ENCODE results near the gene GALNT2.

The GALNT2 gene

DNA sequence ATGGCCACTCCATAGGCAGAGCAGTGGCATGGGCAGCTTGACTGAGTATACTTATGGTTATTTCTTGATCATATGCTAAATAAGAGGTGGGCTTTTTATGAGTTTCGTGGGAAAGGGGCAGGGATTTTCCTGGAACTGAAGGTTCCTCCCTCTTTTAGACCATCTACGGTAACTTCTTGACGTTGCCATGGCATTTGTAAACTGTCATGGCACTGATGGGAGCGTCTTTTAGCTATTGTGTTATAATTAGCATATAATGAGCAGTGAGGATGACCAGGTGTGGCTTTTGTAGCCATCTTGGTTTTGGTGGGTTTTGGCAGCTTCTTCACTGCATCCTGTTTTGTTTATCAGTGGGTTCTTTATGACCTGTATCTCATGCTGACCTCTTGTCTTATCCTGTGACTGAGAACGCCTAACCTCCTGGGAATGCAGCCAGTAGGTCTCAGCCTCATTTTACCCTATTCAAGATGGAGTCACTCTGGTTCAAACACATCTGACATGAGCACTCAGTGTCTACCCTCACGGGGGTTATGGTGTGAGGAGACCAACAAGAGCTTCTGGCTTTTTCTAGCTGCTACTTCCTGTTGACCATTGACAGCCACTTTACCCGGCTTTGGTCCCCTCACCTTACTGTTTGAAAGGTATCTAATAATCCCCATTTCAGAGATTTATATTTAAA is 71.7 kb downstream of the GALNT2 start:
- peaks cover 6 to 7% of the 10 kb centered on the region in 2 experiments for H3K4me1 ChIP-seq (ENCODE audit: control insufficient read depth in 1 of 2, insufficient read depth in 1 of 2, low read depth in 1 of 2, low read length in 1 of 2)
- H3K27ac ChIP-seq = no peak overlapping the region
- H3K4me3 ChIP-seq (ENCODE audit: low read depth in 1 of 2, low read length in 1 of 2) = no peak overlapping the region
- no peaks in the 10 kb centered on the region for H3K9me3 ChIP-seq
- no peaks in the 10 kb centered on the region for H3K36me3 ChIP-seq
- TF ChIP-seq, protein P1, sequence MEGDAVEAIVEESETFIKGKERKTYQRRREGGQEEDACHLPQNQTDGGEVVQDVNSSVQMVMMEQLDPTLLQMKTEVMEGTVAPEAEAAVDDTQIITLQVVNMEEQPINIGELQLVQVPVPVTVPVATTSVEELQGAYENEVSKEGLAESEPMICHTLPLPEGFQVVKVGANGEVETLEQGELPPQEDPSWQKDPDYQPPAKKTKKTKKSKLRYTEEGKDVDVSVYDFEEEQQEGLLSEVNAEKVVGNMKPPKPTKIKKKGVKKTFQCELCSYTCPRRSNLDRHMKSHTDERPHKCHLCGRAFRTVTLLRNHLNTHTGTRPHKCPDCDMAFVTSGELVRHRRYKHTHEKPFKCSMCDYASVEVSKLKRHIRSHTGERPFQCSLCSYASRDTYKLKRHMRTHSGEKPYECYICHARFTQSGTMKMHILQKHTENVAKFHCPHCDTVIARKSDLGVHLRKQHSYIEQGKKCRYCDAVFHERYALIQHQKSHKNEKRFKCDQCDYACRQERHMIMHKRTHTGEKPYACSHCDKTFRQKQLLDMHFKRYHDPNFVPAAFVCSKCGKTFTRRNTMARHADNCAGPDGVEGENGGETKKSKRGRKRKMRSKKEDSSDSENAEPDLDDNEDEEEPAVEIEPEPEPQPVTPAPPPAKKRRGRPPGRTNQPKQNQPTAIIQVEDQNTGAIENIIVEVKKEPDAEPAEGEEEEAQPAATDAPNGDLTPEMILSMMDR (IDR thresholded peaks at IDR 0.05) = no peak
- no peaks in the 10 kb centered on the region for H3K27me3 ChIP-seq

DNA sequence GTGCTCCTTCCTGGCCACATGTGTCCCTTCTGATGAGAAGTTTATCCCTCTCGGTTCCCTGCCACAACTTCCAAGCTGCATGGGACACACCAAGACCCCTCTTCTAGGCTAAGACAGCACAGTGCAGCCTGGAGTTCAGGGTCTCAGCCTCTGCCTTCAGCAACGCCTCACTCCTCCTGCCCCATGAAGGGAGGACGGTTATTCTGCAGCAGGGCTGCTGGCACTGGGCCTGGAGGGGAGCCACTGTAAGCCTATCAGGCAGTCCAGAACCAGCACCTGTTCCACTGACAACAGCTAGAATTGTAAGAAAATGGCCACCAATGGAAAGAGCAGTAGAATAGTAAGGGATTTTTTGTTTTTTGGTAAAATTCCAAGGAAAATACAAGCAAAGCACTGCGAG is 72.3 kb downstream of the GALNT2 start:
- Histone ChIP-seq H3K36me3 (no peaks in the 10 kb centered on the region), H3K27me3 (no peaks in the 10 kb centered on the region), H3K27ac (no peak overlapping the region), H3K4me1 (ENCODE audit: control insufficient read depth in 1 of 2, insufficient read depth in 1 of 2, low read depth in 1 of 2, low read length in 1 of 2) (peaks cover 12 to 13% of the 10 kb centered on the region in 2 experiments), H3K4me3 (ENCODE audit: low read depth in 1 of 2, low read length in 1 of 2) (no peak overlapping the region), H3K9me3 (no peaks in the 10 kb centered on the region)
- TF ChIP-seq, protein P1 (IDR thresholded peaks at IDR 0.05) = no peak

DNA sequence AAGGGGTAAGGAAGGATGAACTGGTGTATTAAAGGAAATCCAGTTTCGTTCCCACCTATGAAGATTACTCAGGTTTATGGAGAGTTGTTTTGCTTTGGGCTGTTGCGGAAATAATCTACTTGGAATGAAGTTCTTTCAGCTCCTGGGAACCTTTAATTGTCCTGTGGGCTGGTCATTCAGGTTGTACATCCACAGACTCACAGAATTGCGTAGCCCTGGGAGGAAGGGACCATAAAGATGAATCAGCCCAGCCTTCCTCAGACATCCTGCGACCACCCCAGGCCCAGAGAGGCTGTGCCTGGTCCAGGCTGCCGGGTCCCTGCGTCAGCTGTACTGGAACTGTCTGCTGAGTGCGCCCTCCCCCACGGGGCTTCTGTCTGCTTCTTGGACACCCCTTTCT is 72.7 kb downstream of the GALNT2 start:
- Histone ChIP-seq H3K27ac (no peak overlapping the region), H3K27me3 (no peaks in the 10 kb centered on the region)
- TF ChIP-seq, protein P1 (IDR thresholded peaks at IDR 0.05) = no peak

DNA sequence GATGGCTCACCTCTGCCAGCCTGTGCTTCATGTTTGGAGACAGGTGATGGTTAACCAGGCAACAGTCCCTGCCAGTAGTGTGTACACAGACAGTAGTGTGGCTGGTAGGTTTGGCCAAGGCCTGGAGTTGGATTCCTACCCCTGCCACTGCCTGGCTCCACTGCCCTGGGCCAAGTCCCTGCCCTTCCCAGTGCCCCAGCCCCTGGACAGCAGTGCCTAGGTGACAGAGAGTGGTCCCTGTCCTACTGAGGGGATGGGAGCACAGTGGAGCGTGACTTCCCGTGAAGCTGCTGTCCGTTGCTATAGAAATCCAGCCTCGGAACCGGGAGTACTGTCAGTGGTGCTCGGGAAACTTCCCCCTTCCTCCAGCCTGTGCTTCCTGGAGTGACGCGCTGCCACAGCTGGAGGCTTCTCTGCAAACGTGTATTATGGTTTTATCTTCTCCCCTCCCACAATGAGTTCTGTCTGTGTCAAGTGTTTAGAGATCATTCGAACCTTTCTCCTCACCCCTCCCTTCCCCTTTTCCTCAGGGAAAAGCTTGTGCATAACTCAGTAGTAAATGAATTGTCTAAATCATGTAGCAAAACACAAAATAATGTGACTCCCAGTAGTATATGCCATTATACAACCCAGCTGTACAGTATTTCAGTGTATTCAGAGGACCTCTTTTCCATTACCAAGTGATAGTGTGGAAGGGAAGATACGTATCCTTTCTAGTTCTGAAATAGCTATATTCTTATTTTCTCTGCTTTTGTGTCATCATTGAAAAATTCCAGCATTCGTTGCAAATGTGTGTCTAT is 73.4 kb downstream of the GALNT2 start:
- H3K27ac ChIP-seq = no peak overlapping the region

More for the DNA sequence above, 72.7 kb downstream of the GALNT2 start:
- Histone ChIP-seq H3K36me3 (no peaks in the 10 kb centered on the region), H3K4me1 (ENCODE audit: control insufficient read depth in 1 of 2, insufficient read depth in 1 of 2, low read depth in 1 of 2, low read length in 1 of 2) (peaks cover 15 to 17% of the 10 kb centered on the region in 2 experiments), H3K9me3 (no peaks in the 10 kb centered on the region), H3K4me3 (ENCODE audit: low read depth in 1 of 2, low read length in 1 of 2) (no peak overlapping the region)

DNA sequence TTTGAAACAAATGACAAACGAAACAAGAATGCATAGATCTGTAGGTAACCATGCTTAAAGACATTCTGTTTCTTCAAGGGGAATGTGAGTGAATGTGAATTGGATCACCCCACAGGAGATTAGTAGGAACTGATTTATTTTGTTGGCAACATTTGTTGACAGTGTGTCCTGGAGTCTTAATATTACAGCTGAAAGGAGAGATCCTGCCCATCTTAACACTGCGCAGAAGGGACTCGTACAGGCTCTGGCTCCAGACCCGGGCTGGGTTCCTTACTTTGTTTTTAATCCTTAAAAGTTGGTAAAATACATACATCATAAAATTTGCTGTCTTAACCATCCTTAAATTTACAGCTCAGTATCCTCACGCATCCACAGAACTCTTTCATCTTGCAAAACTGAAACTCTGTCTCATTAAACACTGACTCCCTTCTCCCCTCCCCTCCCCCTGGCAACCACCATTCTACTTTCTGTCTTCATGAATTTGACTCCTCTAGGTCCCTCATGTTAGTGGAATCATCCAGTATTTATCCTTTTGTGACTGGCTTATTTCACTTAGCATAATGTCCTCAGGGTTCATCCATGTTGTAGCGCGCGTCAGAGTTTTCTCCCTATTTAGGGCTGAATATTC is 74.1 kb downstream of the GALNT2 start:
- Histone ChIP-seq H3K4me3 (ENCODE audit: low read depth in 1 of 2, low read length in 1 of 2) (no peak overlapping the region), H3K27me3 (no peaks in the 10 kb centered on the region), H3K9me3 (no peaks in the 10 kb centered on the region), H3K36me3 (no peaks in the 10 kb centered on the region), H3K27ac (no peak overlapping the region), H3K4me1 (ENCODE audit: control insufficient read depth in 1 of 2, insufficient read depth in 1 of 2, low read depth in 1 of 2, low read length in 1 of 2) (peaks cover 27 to 31% of the 10 kb centered on the region in 2 experiments)
- TF ChIP-seq, protein P1 (IDR thresholded peaks at IDR 0.05) = no peak

More for the DNA sequence above, 73.4 kb downstream of the GALNT2 start:
- Histone ChIP-seq H3K4me3 (ENCODE audit: low read depth in 1 of 2, low read length in 1 of 2) (no peak overlapping the region), H3K9me3 (no peaks in the 10 kb centered on the region), H3K27me3 (no peaks in the 10 kb centered on the region), H3K4me1 (ENCODE audit: control insufficient read depth in 1 of 2, insufficient read depth in 1 of 2, low read depth in 1 of 2, low read length in 1 of 2) (peaks cover 20 to 23% of the 10 kb centered on the region in 2 experiments), H3K36me3 (no peaks in the 10 kb centered on the region)
- TF ChIP-seq, protein P1 (IDR thresholded peaks at IDR 0.05) = no peak
